ENCODE data around the gene ESYT1. TPM values are rescaled to one million over a fixed set of nuclear protein-coding genes. Genes with fewer than 3 reads are reported as not detected.
"Not testable (repeated sequence)": the region's sequence is repeated elsewhere in the genome, so short reads cannot be mapped to it uniquely, and the experiment has no call there.

ESYT1 gene
- total RNA-seq, 1 experiment from 2014 or later: 163 TPM

GRCh38 chr12:56152132-56152755, 24.2 kb downstream of the ESYT1 start, which contains the start of gene MYL6B:
Gene MYL6B (plus strand): TSS chr12:56152587. CDS start chr12:56153919, 1,332 bp downstream.
- in situ Hi-C loops (cut with HindIII; ENCODE audit: low pct_unique_long_range_greater_than_20kb, low sequenced_read_pairs): no loop called here
- DNase-seq (ENCODE audit: low read depth): peak; percentile 88

GRCh38 chr12:56152756-56153677, 24.9 kb downstream of the ESYT1 start:
- in situ Hi-C loops (cut with HindIII; ENCODE audit: low pct_unique_long_range_greater_than_20kb, low sequenced_read_pairs): no loop called here
- DNase-seq (ENCODE audit: low read depth): no peak

GRCh38 chr12:56153678-56154065, 25.6 kb downstream of the ESYT1 start:
- DNase-seq (ENCODE audit: low read depth): no peak
- in situ Hi-C loops (cut with HindIII; ENCODE audit: low pct_unique_long_range_greater_than_20kb, low sequenced_read_pairs): no loop called here

GRCh38 chr12:56154246-56154771, 26.2 kb downstream of the ESYT1 start:
- in situ Hi-C loops (cut with HindIII; ENCODE audit: low pct_unique_long_range_greater_than_20kb, low sequenced_read_pairs): no loop called here
- DNase-seq (ENCODE audit: low read depth): no peak

GRCh38 chr12:56154818-56155217, 26.8 kb downstream of the ESYT1 start:
- DNase-seq (ENCODE audit: low read depth): no peak
- in situ Hi-C loops (cut with HindIII; ENCODE audit: low pct_unique_long_range_greater_than_20kb, low sequenced_read_pairs): no loop called here

- in situ Hi-C loops (cut with HindIII; ENCODE audit: low pct_unique_long_range_greater_than_20kb, low sequenced_read_pairs): no loop called here
- DNase-seq (ENCODE audit: low read depth): no peak
These were observed 27.3 kb downstream of the ESYT1 start for GRCh38 chr12:56155256-56155845.

- DNase-seq (ENCODE audit: low read depth); in situ Hi-C loops (cut with HindIII; ENCODE audit: low pct_unique_long_range_greater_than_20kb, low sequenced_read_pairs): not testable (repeated sequence)
These were observed 28.6 kb downstream of the ESYT1 start for GRCh38 chr12:56156464-56157200.

- in situ Hi-C loops (cut with HindIII; ENCODE audit: low pct_unique_long_range_greater_than_20kb, low sequenced_read_pairs): no loop called here
- DNase-seq (ENCODE audit: low read depth): peak; percentile 93
These were observed 29.3 kb downstream of the ESYT1 start for GRCh38 chr12:56157201-56158028.

GRCh38 chr12:56158029-56158925, 30.2 kb downstream of the ESYT1 start, which contains the start of gene MYL6:
Gene MYL6 (plus strand): TSS chr12:56158359. CDS start chr12:56158402, 43 bp downstream.
- in situ Hi-C loops (cut with HindIII; ENCODE audit: low pct_unique_long_range_greater_than_20kb, low sequenced_read_pairs): no loop called here
- peak; percentile 93 for DNase-seq (ENCODE audit: low read depth)

- DNase-seq (ENCODE audit: low read depth): peak; percentile 65
- in situ Hi-C loops (cut with HindIII; ENCODE audit: low pct_unique_long_range_greater_than_20kb, low sequenced_read_pairs): no loop called here
These were observed 30.9 kb downstream of the ESYT1 start for GRCh38 chr12:56158926-56159461.

GRCh38 chr12:56159482-56160192, 31.6 kb downstream of the ESYT1 start:
- in situ Hi-C loops (cut with HindIII; ENCODE audit: low pct_unique_long_range_greater_than_20kb, low sequenced_read_pairs): no loop called here
- no peak for DNase-seq (ENCODE audit: low read depth)

GRCh38 chr12:56160193-56160763, 32.2 kb downstream of the ESYT1 start:
- DNase-seq (ENCODE audit: low read depth): no peak
- in situ Hi-C loops (cut with HindIII; ENCODE audit: low pct_unique_long_range_greater_than_20kb, low sequenced_read_pairs): no loop called here

GRCh38 chr12:56160894-56161689, 33.0 kb downstream of the ESYT1 start:
- DNase-seq (ENCODE audit: low read depth): no peak
- in situ Hi-C loops (cut with HindIII; ENCODE audit: low pct_unique_long_range_greater_than_20kb, low sequenced_read_pairs): no loop called here

- in situ Hi-C loops (cut with HindIII; ENCODE audit: low pct_unique_long_range_greater_than_20kb, low sequenced_read_pairs): no loop called here
- no peak for DNase-seq (ENCODE audit: low read depth)
These were observed 33.8 kb downstream of the ESYT1 start for GRCh38 chr12:56161690-56162351.

All from Caki2 (cell line).